Measurements from ENCODE around the gene USP5. TPM values are rescaled to one million over a fixed set of nuclear protein-coding genes. Genes with fewer than 3 reads are reported as not detected.
"Not testable (repeated sequence)": the region's sequence is repeated elsewhere in the genome, so short reads cannot be mapped to it uniquely, and the experiment has no call there.

Gene USP5
- total and polyA plus RNA-seq, 2 experiments from 2014 or later, result 145 to 156 TPM

GRCh38 chr12:6867413-6868210 lies 15.7 kb downstream of the USP5 start, which contains the start of gene TPI1:
Gene TPI1, plus strand, starts transcription at chr12:6867531. Its CDS starts 36 bp downstream, at chr12:6867567.
- Histone ChIP-seq H3K4me3 (peak within 1 kb of the TSS; percentile 97), H3K36me3 (peaks cover 46% of the 10 kb centered on the region), H3K4me1 (ENCODE audit: low read depth) (peaks cover 7% of the 10 kb centered on the region), H3K27ac (peak within 1 kb of the TSS; percentile 86), H3K27me3 (no peaks in the 10 kb centered on the region), H3K9me3 (ENCODE audit: low read depth) (no peaks in the 10 kb centered on the region)
- TF ChIP-seq, protein P1, sequence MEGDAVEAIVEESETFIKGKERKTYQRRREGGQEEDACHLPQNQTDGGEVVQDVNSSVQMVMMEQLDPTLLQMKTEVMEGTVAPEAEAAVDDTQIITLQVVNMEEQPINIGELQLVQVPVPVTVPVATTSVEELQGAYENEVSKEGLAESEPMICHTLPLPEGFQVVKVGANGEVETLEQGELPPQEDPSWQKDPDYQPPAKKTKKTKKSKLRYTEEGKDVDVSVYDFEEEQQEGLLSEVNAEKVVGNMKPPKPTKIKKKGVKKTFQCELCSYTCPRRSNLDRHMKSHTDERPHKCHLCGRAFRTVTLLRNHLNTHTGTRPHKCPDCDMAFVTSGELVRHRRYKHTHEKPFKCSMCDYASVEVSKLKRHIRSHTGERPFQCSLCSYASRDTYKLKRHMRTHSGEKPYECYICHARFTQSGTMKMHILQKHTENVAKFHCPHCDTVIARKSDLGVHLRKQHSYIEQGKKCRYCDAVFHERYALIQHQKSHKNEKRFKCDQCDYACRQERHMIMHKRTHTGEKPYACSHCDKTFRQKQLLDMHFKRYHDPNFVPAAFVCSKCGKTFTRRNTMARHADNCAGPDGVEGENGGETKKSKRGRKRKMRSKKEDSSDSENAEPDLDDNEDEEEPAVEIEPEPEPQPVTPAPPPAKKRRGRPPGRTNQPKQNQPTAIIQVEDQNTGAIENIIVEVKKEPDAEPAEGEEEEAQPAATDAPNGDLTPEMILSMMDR (IDR thresholded peaks at IDR 0.05; ENCODE audit: low read depth, low read length), result peak; percentile 8
- peak; percentile 84 to 89 for DNase-seq (ENCODE audit: low read depth in 1 of 2, low spot score in 1 of 2)

DNA sequence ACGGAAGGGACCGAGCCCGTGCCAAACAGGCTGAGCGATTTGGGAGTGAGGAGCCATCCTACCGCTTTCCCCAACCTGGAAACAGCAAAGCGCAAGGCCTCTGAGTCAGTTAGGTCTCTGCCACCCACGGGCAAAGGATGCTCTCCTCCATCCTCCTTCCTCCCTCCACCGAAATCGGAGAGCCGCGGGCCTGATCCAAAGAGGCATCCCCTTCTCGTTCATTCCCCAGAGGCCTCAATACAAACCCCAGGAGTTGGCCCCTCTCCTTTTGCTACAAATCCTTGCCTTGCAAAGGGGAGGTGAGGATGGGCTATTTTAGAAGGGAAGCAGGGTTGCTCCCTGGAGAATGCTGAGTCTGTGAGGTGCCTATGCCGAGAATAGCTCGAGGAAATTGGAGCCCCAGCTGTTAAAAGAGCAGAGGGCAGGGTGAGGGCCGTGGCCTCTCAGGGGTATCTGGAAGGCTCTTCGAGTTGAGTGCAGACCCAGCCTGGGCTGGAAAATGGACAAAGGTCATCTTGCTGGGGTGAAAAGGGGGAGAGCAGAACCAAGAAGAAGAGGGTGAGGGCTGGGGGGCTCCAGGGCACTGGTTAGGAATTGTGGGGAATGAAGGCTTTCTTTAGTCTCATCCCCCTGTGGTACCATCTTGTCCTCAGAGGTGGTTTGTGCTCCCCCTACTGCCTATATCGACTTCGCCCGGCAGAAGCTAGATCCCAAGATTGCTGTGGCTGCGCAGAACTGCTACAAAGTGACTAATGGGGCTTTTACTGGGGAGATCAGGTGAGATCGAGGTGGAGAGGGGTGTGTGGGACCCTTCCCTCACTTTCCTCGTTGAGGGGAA lies 16.5 kb downstream of the USP5 start:
- Histone ChIP-seq H3K36me3 (peaks cover 38% of the 10 kb centered on the region), H3K4me3 (peak overlapping the region; percentile 97), H3K4me1 (ENCODE audit: low read depth) (peaks cover 7% of the 10 kb centered on the region), H3K27me3 (no peaks in the 10 kb centered on the region), H3K9me3 (ENCODE audit: low read depth) (no peaks in the 10 kb centered on the region), H3K27ac (peak overlapping the region; percentile 86)
- TF ChIP-seq, protein P1 (IDR thresholded peaks at IDR 0.05; ENCODE audit: low read depth, low read length), result peak; percentile 35
- peak in 1 of 2 donors; percentile 16 for DNase-seq (ENCODE audit: low read depth in 1 of 2, low spot score in 1 of 2)

- peak overlapping the region; percentile 86 for H3K27ac ChIP-seq
- peak; percentile 80 to 90 for DNase-seq (ENCODE audit: low read depth in 1 of 2, low spot score in 1 of 2)
- no peaks in the 10 kb centered on the region for H3K27me3 ChIP-seq
- TF ChIP-seq, protein P1 (IDR thresholded peaks at IDR 0.05; ENCODE audit: low read depth, low read length), result peak; percentile 86
- no peaks in the 10 kb centered on the region for H3K9me3 ChIP-seq (ENCODE audit: low read depth)
- H3K4me1 ChIP-seq (ENCODE audit: low read depth), result peaks cover 12% of the 10 kb centered on the region
- H3K36me3 ChIP-seq, result peaks cover 29% of the 10 kb centered on the region
- peak overlapping the region; percentile 97 for H3K4me3 ChIP-seq
Observed at GRCh38 chr12:6869049-6870021, 17.4 kb downstream of the USP5 start.

- DNase-seq (ENCODE audit: low read depth in 1 of 2, low spot score in 1 of 2); H3K9me3 ChIP-seq (ENCODE audit: low read depth); H3K27me3 ChIP-seq; H3K4me3 ChIP-seq: not testable (repeated sequence)
- Histone ChIP-seq H3K27ac (peak overlapping the region; percentile 21), H3K4me1 (ENCODE audit: low read depth) (peaks cover 12% of the 10 kb centered on the region), H3K36me3 (peaks cover 22% of the 10 kb centered on the region)
Observed at GRCh38 chr12:6870304-6870703, 18.4 kb downstream of the USP5 start.

DNA sequence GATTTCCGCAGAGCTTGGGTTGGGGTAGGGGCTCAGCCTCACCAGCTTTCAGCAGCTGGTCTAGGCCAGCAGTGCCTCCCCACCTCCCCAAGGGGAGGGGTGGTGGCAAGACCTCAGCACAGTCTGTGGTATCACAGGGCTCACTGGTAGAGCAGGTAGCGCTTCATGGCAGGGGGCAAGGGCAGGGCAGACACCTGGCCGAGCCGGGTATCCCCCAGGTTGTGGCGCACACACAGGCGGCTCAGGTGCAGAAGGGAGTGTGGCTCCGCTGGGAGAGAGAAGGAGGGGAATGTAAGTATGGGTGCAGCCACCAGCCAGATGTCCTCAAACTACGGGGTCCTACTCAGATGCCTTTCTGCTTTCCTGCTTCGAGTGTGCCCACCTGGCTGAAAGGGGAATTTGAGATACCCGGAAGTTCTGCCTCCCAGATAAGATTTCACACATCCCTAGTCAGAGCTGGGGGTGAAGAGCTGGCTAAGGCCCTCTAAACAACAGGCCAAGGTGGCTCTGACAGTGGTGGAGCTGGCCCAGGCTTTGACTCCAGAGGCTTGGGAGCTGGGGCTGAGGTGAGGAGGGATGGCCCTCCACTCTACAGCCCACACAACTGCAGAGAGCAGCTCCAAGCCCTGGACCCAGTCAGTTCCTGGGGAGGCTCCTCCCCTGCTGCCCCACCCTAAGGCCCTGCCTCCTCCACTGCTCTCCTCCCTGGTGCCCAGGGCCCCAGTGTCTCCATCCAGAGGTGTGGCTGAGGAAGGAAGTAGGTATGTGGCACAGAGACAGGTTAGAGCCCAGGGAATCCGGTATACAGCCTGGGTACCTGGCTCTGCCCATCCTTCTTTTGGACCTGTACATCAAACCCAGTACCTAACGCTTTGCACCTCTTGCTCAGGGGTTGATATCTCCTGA lies 19.4 kb downstream of the USP5 start:
- H3K4me3 ChIP-seq, result no peak overlapping the region
- H3K27me3 ChIP-seq, result no peaks in the 10 kb centered on the region
- peaks cover 19% of the 10 kb centered on the region for H3K36me3 ChIP-seq
- H3K4me1 ChIP-seq (ENCODE audit: low read depth), result peaks cover 12% of the 10 kb centered on the region
- peak in 1 of 2 donors; percentile 21 for DNase-seq (ENCODE audit: low read depth in 1 of 2, low spot score in 1 of 2)
- TF ChIP-seq, protein P1 (IDR thresholded peaks at IDR 0.05; ENCODE audit: low read depth, low read length), result no peak
- H3K9me3 ChIP-seq (ENCODE audit: low read depth), result no peaks in the 10 kb centered on the region
- H3K27ac ChIP-seq, result peak overlapping the region; percentile 21
